C4-2B (cell line): ENCODE results near the gene DOCK11.
A peak's percentile ranks its signal among the peaks of the same experiment; 100 is the strongest.
"Not testable (repeated sequence)": the region's sequence is repeated elsewhere in the genome, so short reads cannot be mapped to it uniquely, and the experiment has no call there.

Source experiments
- H3K27ac ChIP-seq: fragments of 450-650 bp; 2 replicates; pipeline ENCODE4 v1.5.1; 2017
- ZFX ChIP-seq: fragments of 450-650 bp; IDR thresholded peaks from 2 replicates; pipeline ENCODE4 v1.6.1; 2017
- TF ChIP-seq, protein P1 (sequence below): fragments of 450-650 bp; conservative IDR thresholded peaks from 2 replicates; pipeline ENCODE4 v1.5.1; 2017; ENCODE audit warnings: mild to moderate bottlenecking

DOCK11 gene

DNA sequence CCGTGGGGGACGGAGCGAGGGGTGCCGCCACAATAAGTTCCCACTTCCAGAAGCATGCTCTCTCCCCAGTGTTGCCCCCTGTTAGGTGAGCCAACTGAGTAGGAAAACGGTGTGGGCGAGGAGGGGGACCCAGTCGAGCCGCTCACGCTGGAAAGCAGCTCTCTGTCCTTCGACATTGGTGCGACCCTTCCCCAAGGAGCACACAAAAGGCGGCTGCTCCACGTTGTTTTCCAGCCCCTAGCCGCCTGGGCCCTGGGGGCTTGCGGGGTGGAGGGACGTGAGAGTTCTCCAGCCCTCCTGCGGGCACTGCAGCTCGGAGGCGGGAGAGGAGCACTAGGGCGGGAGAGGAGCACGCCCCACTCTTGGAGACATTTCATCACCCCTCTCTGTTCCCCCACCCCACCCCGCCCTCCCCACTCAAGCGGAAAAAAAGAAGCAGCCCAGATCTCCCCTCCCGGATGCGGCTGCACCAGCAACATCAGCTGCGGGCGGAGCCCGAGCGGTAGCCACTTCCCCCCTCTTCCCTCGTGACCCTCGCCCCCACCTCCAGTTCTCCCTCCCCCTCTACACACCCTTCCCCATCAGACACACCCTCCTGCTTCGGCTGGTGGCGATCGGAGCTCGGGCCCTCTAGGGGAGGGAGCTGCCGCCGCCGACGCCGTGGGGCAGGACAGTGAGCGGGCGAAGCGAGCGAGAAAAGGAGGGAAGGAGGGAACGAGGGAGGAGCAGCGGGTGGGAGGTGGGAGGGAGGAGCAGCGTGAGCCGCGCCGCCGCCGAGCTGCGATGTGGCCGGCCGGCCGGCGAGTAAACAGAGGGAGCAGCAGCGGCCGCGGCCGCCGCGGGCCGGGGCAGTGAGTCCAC lies at the start of gene DOCK11:
Gene DOCK11 (plus strand): TSS at position 755 of the 861 bp plus-strand sequence. CDS start 157 bp downstream, outside the sequence.
- no peak for TF ChIP-seq ZFX
- TF ChIP-seq, protein P1, sequence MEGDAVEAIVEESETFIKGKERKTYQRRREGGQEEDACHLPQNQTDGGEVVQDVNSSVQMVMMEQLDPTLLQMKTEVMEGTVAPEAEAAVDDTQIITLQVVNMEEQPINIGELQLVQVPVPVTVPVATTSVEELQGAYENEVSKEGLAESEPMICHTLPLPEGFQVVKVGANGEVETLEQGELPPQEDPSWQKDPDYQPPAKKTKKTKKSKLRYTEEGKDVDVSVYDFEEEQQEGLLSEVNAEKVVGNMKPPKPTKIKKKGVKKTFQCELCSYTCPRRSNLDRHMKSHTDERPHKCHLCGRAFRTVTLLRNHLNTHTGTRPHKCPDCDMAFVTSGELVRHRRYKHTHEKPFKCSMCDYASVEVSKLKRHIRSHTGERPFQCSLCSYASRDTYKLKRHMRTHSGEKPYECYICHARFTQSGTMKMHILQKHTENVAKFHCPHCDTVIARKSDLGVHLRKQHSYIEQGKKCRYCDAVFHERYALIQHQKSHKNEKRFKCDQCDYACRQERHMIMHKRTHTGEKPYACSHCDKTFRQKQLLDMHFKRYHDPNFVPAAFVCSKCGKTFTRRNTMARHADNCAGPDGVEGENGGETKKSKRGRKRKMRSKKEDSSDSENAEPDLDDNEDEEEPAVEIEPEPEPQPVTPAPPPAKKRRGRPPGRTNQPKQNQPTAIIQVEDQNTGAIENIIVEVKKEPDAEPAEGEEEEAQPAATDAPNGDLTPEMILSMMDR, result no peak
- peak within 1 kb of the TSS; percentile 23; the same call in 1 of the 2 replicates for H3K27ac ChIP-seq

DNA sequence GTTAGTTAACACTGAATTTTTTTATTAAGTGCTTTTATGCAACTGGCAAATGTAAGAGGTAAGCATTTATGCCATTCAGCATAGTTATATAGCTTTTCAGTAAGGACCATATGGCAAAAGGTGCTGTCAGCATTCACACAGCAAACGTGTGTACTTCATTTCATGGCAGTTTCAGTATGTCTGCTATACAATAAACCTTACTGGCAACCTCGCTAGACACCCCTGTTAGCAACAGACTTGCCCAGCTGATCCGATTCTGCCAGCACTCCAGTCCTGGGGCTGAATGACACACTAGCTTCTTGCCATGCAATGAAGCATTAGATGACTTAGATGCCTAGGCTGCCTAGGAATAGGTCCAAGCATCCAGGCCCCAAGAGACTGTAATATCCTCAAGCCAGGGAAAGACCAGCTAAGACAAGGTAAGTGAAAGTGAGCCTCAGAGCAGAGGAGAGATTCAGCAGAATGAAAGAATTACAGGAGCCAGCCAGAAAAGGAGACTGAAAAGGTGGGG lies 47.3 kb upstream of the DOCK11 start:
- H3K27ac ChIP-seq, result no peak overlapping the region
- TF ChIP-seq, protein P1, result no peak
- no peak for TF ChIP-seq ZFX

DNA sequence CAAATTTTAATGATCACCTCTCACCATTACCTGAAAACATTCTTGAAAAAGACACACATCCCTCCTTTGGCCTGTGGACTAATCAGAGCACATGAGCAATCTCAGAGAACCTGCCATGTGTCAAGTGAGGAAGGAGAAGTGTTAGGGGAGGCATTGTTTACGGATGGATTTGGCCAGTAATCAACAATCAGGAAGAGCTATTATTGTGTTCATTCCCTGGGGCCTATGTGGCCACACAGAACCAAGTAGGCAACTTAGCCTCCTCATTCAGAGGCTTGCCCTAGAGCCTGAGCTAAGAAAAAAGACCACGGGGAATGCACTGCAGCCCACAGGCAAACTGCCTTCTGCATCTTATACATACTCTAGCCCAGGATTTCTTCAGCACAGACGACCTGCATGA lies 40.6 kb upstream of the DOCK11 start:
- TF ChIP-seq, protein P1, result no peak
- no peak for TF ChIP-seq ZFX
- no peak overlapping the region for H3K27ac ChIP-seq

DNA sequence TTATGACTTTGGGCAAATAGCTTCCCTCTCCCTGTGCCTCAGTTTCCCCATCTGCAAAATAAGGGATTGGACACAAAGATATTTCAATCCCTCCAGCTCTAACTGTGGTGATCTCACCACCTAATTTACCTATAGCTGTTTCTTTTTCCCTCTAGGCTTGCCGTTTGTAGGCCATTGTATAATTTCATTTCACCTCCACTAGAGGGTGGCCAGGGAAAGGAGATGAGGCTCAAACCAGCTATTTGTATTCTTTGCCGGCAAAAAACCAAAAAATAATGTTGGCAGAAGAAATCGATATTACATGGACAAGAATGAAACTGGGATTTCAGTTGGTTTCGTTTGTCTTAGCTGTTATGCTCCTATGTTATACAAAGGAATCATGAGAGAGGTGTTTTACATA lies 36.1 kb upstream of the DOCK11 start:
- TF ChIP-seq ZFX, result no peak
- TF ChIP-seq, protein P1, result peak; percentile 57
- H3K27ac ChIP-seq, result no peak overlapping the region

DNA sequence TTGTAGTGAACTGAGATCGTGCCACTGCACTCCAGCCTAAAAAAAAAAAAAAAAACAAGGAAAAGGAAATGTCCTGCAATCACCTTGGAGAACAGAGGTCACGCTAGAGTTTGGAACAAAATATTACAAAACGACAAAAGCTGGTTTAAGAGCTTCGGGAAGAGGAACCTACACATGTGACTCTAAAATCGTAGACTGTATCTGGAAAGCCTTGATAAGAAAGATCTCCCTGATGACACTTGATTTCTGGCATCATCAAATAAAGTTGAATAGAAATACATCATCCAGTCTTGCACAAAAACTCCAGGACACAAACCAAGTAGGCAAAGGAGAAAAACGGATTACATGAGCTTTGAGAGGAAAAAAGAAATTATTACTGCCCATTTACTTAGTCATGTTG lies 31.1 kb upstream of the DOCK11 start:
- TF ChIP-seq, protein P1, result no peak
- no peak for TF ChIP-seq ZFX
- H3K27ac ChIP-seq, result no peak overlapping the region

DNA sequence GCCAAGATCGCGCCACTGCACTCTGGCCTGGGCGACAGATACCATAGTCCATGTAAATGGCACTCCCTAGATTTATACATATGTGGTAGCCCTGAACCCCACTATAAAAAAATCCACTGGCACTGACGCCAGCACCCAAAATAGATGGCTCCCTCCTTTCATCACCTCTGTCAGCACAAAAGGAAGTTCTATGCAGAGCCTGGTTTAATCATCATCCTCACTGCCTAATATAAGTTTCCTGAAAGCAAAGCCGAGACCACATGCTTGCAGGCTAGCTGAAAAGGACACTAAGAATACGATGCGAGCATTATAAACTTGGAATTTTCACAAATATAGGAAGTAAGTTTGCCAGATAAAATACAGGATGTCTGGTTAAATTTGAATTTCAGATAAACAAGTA lies 27.5 kb upstream of the DOCK11 start:
- TF ChIP-seq, protein P1, result no peak
- no peak for TF ChIP-seq ZFX
- H3K27ac ChIP-seq, result no peak overlapping the region

DNA sequence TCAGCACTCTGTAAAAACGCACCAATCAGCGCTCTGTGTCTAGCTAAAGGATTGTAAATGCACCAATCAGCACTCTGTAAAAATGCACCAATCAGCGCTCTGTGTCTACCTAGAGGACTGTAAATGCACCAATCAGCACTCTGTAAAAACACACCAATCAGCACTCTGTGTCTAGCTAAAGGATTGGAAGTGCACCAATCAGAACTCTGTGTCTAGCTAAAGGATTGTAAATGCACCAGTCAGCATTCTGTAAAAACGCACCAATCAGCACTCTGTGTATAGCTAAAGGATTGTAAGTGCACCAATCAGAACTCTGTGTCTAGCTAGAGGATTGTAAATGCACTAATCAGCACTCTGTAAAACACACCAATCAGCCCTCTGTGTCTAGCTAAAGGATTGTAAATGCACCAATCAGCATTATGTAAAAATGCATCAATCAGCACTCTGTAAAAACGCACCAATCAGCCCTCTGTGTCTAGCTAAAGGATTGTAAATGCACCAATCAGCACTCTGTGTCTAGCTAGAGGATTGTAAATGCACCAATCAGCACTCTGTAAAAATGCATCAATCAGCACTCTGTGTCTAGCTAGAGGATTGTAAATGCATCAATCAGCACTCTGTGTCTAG lies 24.8 kb upstream of the DOCK11 start:
- H3K27ac ChIP-seq, result not testable (repeated sequence)
